IMR-90 (cell line): Measurements from ENCODE around the gene MIER2. TPM values are rescaled to one million over a fixed set of nuclear protein-coding genes. Genes with fewer than 3 reads are reported as not detected.
"Not testable (repeated sequence)": the region's sequence is repeated elsewhere in the genome, so short reads cannot be mapped to it uniquely, and the experiment has no call there.

ENCODE experiments used
- ATAC-seq: fragments of 200-7000 bp; cut with Tn5 transposase; 2 replicates; pipeline ENCODE4 v1.9.1; 2020; ENCODE audit warnings: low read depth, mild to moderate bottlenecking, moderate library complexity
- BruUV-seq: library from RNA; stranded (reverse); fragments of 400-500 nt; replicated peaks from 2 replicates; lab custom pipeline; 2021; lab: Mats Ljungman, UMichigan
- CTCF ChIA-PET: fragments of 300-600 bp; formaldehyde crosslinking; extraction: SDS; loops from one replicate; lab custom pipeline; 2021; ENCODE audit warnings: antibody characterized with exemption; lab: Yijun Ruan, JAX
- POLR2A ChIA-PET: fragments of 300-600 bp; sonication (Branson Sonifier 250); formaldehyde crosslinking; loops from one replicate; lab custom pipeline; 2022; ENCODE audit warnings: antibody characterized with exemption; ENCODE audit not compliant: unreplicated experiment; lab: Charles Lee
- DNase-seq: peaks from one replicate; pipeline ENCODE4 v3.0.0; 2013
- H2AFZ ChIP-seq: replicated peaks from 2 replicates; pipeline ENCODE3; 2013; ENCODE audit warnings: low read length, mild to moderate bottlenecking; ENCODE audit not compliant: poor library complexity
- H2AK5ac ChIP-seq: 2 replicates; pipeline ENCODE4 v1.6.1; 2013; ENCODE audit warnings: low read depth, low read length, inconsistent platforms
- H2AK9ac ChIP-seq: replicated peaks from 2 replicates; pipeline ENCODE3; 2013; ENCODE audit warnings: mild to moderate bottlenecking, low read depth, low read length, moderate library complexity; ENCODE audit not compliant: poor library complexity
- H2BK120ac ChIP-seq: 2 replicates; pipeline ENCODE4 v1.6.1; 2013; ENCODE audit warnings: low read depth, low read length, inconsistent platforms
- H2BK15ac ChIP-seq: 3 replicates; pipeline ENCODE4 v1.6.1; 2013; ENCODE audit warnings: low read depth, low read length, inconsistent platforms
- H2BK20ac ChIP-seq: 2 replicates; pipeline ENCODE4 v1.6.1; 2013; ENCODE audit warnings: low read depth, mild to moderate bottlenecking, inconsistent platforms, low read length, moderate library complexity
- H2BK5ac ChIP-seq: 2 replicates; pipeline ENCODE4 v1.6.1; 2013; ENCODE audit warnings: mild to moderate bottlenecking, low read depth, low read length, inconsistent platforms; ENCODE audit not compliant: poor library complexity, severe bottlenecking
- H3K14ac ChIP-seq: replicated peaks from 2 replicates; pipeline ENCODE4 v1.6.1; 2013; ENCODE audit warnings: low read depth, low read length, inconsistent platforms
- H3K18ac ChIP-seq: 2 replicates; pipeline ENCODE4 v1.6.1; 2013; ENCODE audit warnings: low read depth, low read length, control low read depth
- H3K23ac ChIP-seq: 2 replicates; pipeline ENCODE4 v1.6.1; 2013; ENCODE audit warnings: low read depth, low read length, inconsistent platforms
- H3K27ac ChIP-seq: 2 replicates; pipeline ENCODE4 v1.5.1; 2013; ENCODE audit warnings: mild to moderate bottlenecking, control low read depth, low read length; ENCODE audit not compliant: insufficient read depth
- H3K27me3 ChIP-seq: 2 replicates; pipeline ENCODE4 v1.6.1; 2013; ENCODE audit warnings: low read length; ENCODE audit not compliant: control insufficient read depth, insufficient read depth
- H3K36me3 ChIP-seq: 2 replicates; pipeline ENCODE4 v1.6.1; 2013; ENCODE audit warnings: low read length, mixed read lengths; ENCODE audit not compliant: control insufficient read depth, insufficient read depth
- H3K4ac ChIP-seq: 2 replicates; pipeline ENCODE4 v1.6.1; 2013; ENCODE audit warnings: low read depth, low read length, inconsistent platforms
- H3K4me1 ChIP-seq: 2 replicates; pipeline ENCODE4 v1.6.1; 2013; ENCODE audit warnings: low read length, mixed read lengths; ENCODE audit not compliant: control insufficient read depth, insufficient read depth
- H3K4me2 ChIP-seq: 2 replicates; pipeline ENCODE4 v1.6.1; 2013; ENCODE audit warnings: low read depth, mild to moderate bottlenecking, control low read depth, low read length, moderate library complexity
- H3K4me3 ChIP-seq: 2 replicates; pipeline ENCODE4 v1.5.1; 2013; ENCODE audit warnings: low read depth, mild to moderate bottlenecking, control low read depth, low read length, moderate library complexity; ENCODE audit not compliant: insufficient read depth
- H3K56ac ChIP-seq: 2 replicates; pipeline ENCODE4 v1.6.1; 2013; ENCODE audit warnings: low read length, inconsistent platforms; ENCODE audit not compliant: insufficient read depth; ENCODE audit errors: extremely low read depth
- H3K79me1 ChIP-seq, 2 experiments: 2 replicates each; pipeline ENCODE4 v1.6.1; 2013; ENCODE audit warnings: low read length in 2 of 2, inconsistent platforms in 1 of 2, low read depth in 1 of 2
- H3K9ac ChIP-seq: 2 replicates; pipeline ENCODE4 v1.6.1; 2013; ENCODE audit warnings: low read depth, low read length, control low read depth
- H3K9me1 ChIP-seq: 2 replicates; pipeline ENCODE4 v1.6.1; 2013; ENCODE audit warnings: low read length, inconsistent platforms; ENCODE audit not compliant: insufficient read depth
- H3K9me3 ChIP-seq: 2 replicates; pipeline ENCODE4 v1.6.1; 2013; ENCODE audit warnings: low read length; ENCODE audit not compliant: control insufficient read depth, insufficient read depth
- H4K20me1 ChIP-seq: 2 replicates; pipeline ENCODE4 v1.6.1; 2013; ENCODE audit warnings: low read length, inconsistent platforms; ENCODE audit not compliant: insufficient read depth
- H4K5ac ChIP-seq: 2 replicates; pipeline ENCODE4 v1.6.1; 2013; ENCODE audit warnings: mild to moderate bottlenecking, low read depth, low read length, control low read depth
- H4K8ac ChIP-seq, 2 experiments: 2 replicates each; pipeline ENCODE4 v1.6.1; 2013; ENCODE audit warnings: low read depth in 2 of 2, low read length in 2 of 2, control low read depth in 1 of 2, inconsistent platforms in 1 of 2
- H4K91ac ChIP-seq: 2 replicates; pipeline ENCODE4 v1.6.1; 2013; ENCODE audit warnings: low read depth, low read length, inconsistent platforms; ENCODE audit not compliant: insufficient read depth
- WGBS, 2 experiments: methylation state at CpG; one replicate each; pipeline versions ENCODE4 v1.1.5 to v1.1.7; 2013; ENCODE audit warnings: missing lambda C conversion rate in 2 of 2; ENCODE audit not compliant: insufficient read length in 1 of 2; ENCODE audit errors: extremely low coverage in 2 of 2; 5-methylcytosine and 5-hydroxymethylcytosine counted together
- dilution Hi-C: fragments of 300-500 bp; cut with HindIII; formaldehyde crosslinking; loops from one replicate; pipeline ENCODE4 v1.14.3; 2018; ENCODE audit warnings: low sequenced_read_pairs; ENCODE audit not compliant: unreplicated experiment
- in situ Hi-C: fragments of 300-500 bp; cut with MboI; formaldehyde crosslinking; loops from 3 replicates; pipeline ENCODE4 v1.14.3; 2019; ENCODE audit warnings: low sequenced_read_pairs, inconsistent platforms, mixed read lengths
- intact Hi-C: fragments of 100-400 bp; cut with micrococcal nuclease; formaldehyde crosslinking; loops from 2 replicates; pipeline ENCODE4 v1.10.0; 2022
- polyA plus RNA-seq, 3 experiments: library from polyadenylated mRNA; depleted of rRNA; stranded (reverse); fragments of >200 nt; gene quantifications; 2 replicates each; pipeline ENCODE4 v1.2.3, GENCODE V29; 2012; ENCODE audit warnings: low replicate concordance in 1 of 3
- total RNA-seq: library from RNA; depleted of rRNA; stranded (reverse); fragments of >200 nt; gene quantifications from 2 replicates; pipeline ENCODE4 v1.2.3, GENCODE V29; 2012
- TF ChIP-seq, protein P1 (sequence below): conservative IDR thresholded peaks from 2 replicates; pipeline ENCODE4 v1.5.1; 2012; ENCODE audit warnings: mild to moderate bottlenecking, low read depth, low read length, improper control_type of control experiment

Gene MIER2
- total and polyA plus RNA-seq, 2 of the 4 experiments (the other 2 are of a cell fraction): 28.0 to 28.4 TPM

DNA sequence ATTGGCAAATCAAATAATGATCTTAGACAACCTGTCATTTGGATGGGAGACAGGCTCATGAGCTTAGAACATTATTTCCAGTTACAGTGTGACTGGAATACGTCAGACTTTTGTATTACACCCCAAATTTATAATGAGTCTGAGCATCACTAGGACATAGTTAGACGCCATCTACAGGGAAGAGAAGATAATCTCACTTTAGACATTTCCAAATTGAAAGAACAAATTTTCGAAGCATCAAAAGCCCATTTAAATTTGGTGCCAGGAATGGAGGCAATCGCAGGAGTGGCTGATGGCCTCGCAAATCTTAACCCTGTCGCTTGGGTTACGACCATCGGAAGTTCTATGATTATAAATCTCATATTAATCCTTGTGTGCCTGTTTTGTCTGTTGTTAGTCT, 41.6 kb upstream of the MIER2 start:
- H4K5ac ChIP-seq, H3K27ac ChIP-seq, dilution Hi-C loops, in situ Hi-C loops, POLR2A ChIA-PET, DNase-seq, H2BK20ac ChIP-seq, H2AK5ac ChIP-seq, BruUV-seq, H3K23ac ChIP-seq, H3K36me3 ChIP-seq, H3K4me1 ChIP-seq, H4K8ac ChIP-seq, H3K9me3 ChIP-seq, H2BK5ac ChIP-seq, ATAC-seq, H2BK120ac ChIP-seq, intact Hi-C loops, CTCF ChIA-PET, H2BK15ac ChIP-seq, H3K9ac ChIP-seq, H3K56ac ChIP-seq, H3K18ac ChIP-seq, H3K79me1 ChIP-seq, H2AK9ac ChIP-seq, H2AFZ ChIP-seq, H3K4me3 ChIP-seq, H4K20me1 ChIP-seq, H3K14ac ChIP-seq, H4K91ac ChIP-seq, H3K4me2 ChIP-seq, H3K9me1 ChIP-seq, H3K4ac ChIP-seq: not testable (repeated sequence)
- WGBS, 2 experiments: no CpG with 5 or more reads among the region's 8 CpGs
- TF ChIP-seq, protein P1, sequence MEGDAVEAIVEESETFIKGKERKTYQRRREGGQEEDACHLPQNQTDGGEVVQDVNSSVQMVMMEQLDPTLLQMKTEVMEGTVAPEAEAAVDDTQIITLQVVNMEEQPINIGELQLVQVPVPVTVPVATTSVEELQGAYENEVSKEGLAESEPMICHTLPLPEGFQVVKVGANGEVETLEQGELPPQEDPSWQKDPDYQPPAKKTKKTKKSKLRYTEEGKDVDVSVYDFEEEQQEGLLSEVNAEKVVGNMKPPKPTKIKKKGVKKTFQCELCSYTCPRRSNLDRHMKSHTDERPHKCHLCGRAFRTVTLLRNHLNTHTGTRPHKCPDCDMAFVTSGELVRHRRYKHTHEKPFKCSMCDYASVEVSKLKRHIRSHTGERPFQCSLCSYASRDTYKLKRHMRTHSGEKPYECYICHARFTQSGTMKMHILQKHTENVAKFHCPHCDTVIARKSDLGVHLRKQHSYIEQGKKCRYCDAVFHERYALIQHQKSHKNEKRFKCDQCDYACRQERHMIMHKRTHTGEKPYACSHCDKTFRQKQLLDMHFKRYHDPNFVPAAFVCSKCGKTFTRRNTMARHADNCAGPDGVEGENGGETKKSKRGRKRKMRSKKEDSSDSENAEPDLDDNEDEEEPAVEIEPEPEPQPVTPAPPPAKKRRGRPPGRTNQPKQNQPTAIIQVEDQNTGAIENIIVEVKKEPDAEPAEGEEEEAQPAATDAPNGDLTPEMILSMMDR: 0 out of 2 replicates have a peak, but pooled peaks have one; percentile 6
- peaks cover 16% of the 10 kb centered on the region for H3K27me3 ChIP-seq
